RKO (cell line): Measurements from ENCODE around the gene GPX1.

Experiments
- DNase-seq: peaks from one replicate; pipeline ENCODE4 v3.0.0-alpha.2; 2016; ENCODE audit warnings: low spot score

Gene GPX1

GRCh38 chr3:49311283-49311682, 46.9 kb downstream of the GPX1 start:
- DNase-seq, result no peak

GRCh38 chr3:49310677-49311076, 47.5 kb downstream of the GPX1 start:
- no peak for DNase-seq
